Endodermal cell (in vitro differentiated cells): ENCODE data around the gene SPATA2L. TPM values are rescaled to one million over a fixed set of nuclear protein-coding genes. Genes with fewer than 3 reads are reported as not detected.
"Not testable (repeated sequence)": the region's sequence is repeated elsewhere in the genome, so short reads cannot be mapped to it uniquely, and the experiment has no call there.

Experiments used
- DNase-seq: peaks from one replicate; pipeline ENCODE4 v3.0.0-alpha.2; 2017
- H3K27ac ChIP-seq: 2 replicates; pipeline ENCODE4 v1.5.1; 2013; ENCODE audit warnings: mild to moderate bottlenecking, low read depth, low read length, moderate library complexity
- H3K27me3 ChIP-seq: 2 replicates; pipeline ENCODE4 v1.6.1; 2013; ENCODE audit warnings: mild to moderate bottlenecking, low read length, moderate library complexity; ENCODE audit not compliant: insufficient read depth, control insufficient read depth, poor library complexity, severe bottlenecking
- H3K36me3 ChIP-seq: 2 replicates; pipeline ENCODE4 v1.7.0; 2013; ENCODE audit warnings: mild to moderate bottlenecking, low read length, moderate library complexity; ENCODE audit not compliant: control insufficient read depth, insufficient read depth
- H3K4me1 ChIP-seq: one replicate; pipeline ENCODE4 v1.7.0; 2013; ENCODE audit warnings: low read length; ENCODE audit not compliant: control insufficient read depth, insufficient read depth
- H3K4me3 ChIP-seq: 2 replicates; pipeline ENCODE4 v1.5.1; 2013; ENCODE audit warnings: mild to moderate bottlenecking, low read length, moderate library complexity
- H3K9ac ChIP-seq: 2 replicates; pipeline ENCODE4 v1.6.1; 2013; ENCODE audit warnings: mild to moderate bottlenecking, low read length, moderate library complexity; ENCODE audit not compliant: poor library complexity, severe bottlenecking; ENCODE audit errors: extremely low read depth
- H3K9me3 ChIP-seq: 2 replicates; pipeline ENCODE4 v1.6.1; 2013; ENCODE audit warnings: mild to moderate bottlenecking, low read length, moderate library complexity; ENCODE audit not compliant: control insufficient read depth
- H3K27ac Mint-ChIP-seq: 2 replicates; pipeline ENCODE4 v1.8.0; 2020; ENCODE audit warnings: mixed read lengths
- H3K27me3 Mint-ChIP-seq: 2 replicates; pipeline ENCODE4 v1.8.0; 2021; ENCODE audit warnings: mild to moderate bottlenecking, mixed read lengths; ENCODE audit not compliant: insufficient read depth
- H3K36me3 Mint-ChIP-seq: 2 replicates; pipeline ENCODE4 v1.8.0; 2020; ENCODE audit warnings: low read depth, mixed read lengths
- H3K4me1 Mint-ChIP-seq: 2 replicates; pipeline ENCODE4 v1.8.0; 2020; ENCODE audit warnings: mixed read lengths
- H3K4me3 Mint-ChIP-seq: 2 replicates; pipeline ENCODE4 v1.8.0; 2020; ENCODE audit warnings: mild to moderate bottlenecking, moderate library complexity, mixed read lengths
- H3K9me3 Mint-ChIP-seq: 2 replicates; pipeline ENCODE4 v1.8.0; 2020; ENCODE audit warnings: mild to moderate bottlenecking, mixed read lengths
- WGBS, 2 experiments: methylation state at CpG; one replicate each; pipeline versions ENCODE4 v1.1.5 to v1.1.7; 2013; ENCODE audit warnings: missing lambda C conversion rate in 2 of 2, mixed read lengths in 1 of 2; ENCODE audit not compliant: insufficient coverage in 1 of 2, insufficient read length in 1 of 2; 5-methylcytosine and 5-hydroxymethylcytosine counted together
- total RNA-seq, 2 donors: library from RNA; stranded (reverse); fragmentation: NEBNext Ultra II Directional in 1 of 2; extraction: Animal tissue kit (Norgen Biotek cat#: 25700) in 1 of 2; gene quantifications; 2 replicates in 1 of 2; 3 replicates in 1 of 2; pipeline ENCODE4 v1.2.1, GENCODE V29; 2021
- TF ChIP-seq, protein P1 (sequence below): fragments of 200-600 bp; sonication (generic); conservative IDR thresholded peaks from 2 replicates; pipeline ENCODE4 v1.5.0; 2021; ENCODE audit warnings: antibody characterized with exemption, mild to moderate bottlenecking

Gene SPATA2L
- total RNA-seq, 2 donors from 2014 or later, result 22.9 to 28.8 TPM

DNA sequence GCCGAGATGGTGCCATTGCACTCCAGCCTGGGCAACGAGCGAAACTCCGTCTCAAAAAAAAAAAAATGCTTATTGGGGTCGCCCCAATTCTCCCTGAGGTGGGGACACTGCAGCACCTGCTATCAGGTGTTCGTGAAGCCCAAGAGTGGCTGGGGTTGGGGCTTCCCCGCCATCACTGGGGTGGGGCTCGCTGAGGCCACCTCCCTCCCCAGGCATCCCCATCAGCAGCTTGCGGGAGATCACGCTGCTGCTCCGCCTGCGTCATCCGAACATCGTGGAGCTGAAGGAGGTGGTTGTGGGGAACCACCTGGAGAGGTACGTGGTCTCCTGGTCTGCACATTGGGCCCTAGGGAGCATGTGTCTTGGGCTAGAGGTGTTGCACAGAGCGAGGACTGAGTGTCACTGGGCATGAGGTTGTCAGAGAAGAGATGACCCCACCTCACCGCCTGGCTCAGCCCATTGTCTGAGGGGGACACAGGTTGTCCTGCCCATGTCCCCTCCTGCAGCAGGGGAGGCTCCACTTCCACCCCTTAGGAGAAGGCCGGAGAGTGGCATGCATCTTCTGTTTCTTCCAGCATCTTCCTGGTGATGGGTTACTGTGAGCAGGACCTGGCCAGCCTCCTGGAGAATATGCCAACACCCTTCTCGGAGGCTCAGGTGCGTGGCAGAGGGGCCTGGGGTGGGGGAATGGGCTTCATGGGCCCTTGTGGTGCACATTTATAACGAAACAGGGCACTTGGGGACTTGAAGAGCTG is 10.1 kb downstream of the SPATA2L start:
- TF ChIP-seq, protein P1, sequence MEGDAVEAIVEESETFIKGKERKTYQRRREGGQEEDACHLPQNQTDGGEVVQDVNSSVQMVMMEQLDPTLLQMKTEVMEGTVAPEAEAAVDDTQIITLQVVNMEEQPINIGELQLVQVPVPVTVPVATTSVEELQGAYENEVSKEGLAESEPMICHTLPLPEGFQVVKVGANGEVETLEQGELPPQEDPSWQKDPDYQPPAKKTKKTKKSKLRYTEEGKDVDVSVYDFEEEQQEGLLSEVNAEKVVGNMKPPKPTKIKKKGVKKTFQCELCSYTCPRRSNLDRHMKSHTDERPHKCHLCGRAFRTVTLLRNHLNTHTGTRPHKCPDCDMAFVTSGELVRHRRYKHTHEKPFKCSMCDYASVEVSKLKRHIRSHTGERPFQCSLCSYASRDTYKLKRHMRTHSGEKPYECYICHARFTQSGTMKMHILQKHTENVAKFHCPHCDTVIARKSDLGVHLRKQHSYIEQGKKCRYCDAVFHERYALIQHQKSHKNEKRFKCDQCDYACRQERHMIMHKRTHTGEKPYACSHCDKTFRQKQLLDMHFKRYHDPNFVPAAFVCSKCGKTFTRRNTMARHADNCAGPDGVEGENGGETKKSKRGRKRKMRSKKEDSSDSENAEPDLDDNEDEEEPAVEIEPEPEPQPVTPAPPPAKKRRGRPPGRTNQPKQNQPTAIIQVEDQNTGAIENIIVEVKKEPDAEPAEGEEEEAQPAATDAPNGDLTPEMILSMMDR, result no peak
- H3K4me3 ChIP-seq, result no peak overlapping the region
- 96 to 99% methylated on average over 15 to 21 of the region's 21 CpGs for WGBS, 2 experiments
- no peaks in the 10 kb centered on the region for H3K27me3 ChIP-seq
- Mint-ChIP-seq H3K9me3 (peaks cover under 1% of the 10 kb centered on the region), H3K4me1 (peaks cover 6% of the 10 kb centered on the region), H3K36me3 (peaks cover 59% of the 10 kb centered on the region), H3K27me3 (no peaks in the 10 kb centered on the region), H3K4me3 (no peak overlapping the region), H3K27ac (no peak overlapping the region)
- H3K27ac ChIP-seq, result no peak overlapping the region
- H3K9ac ChIP-seq, result no peak overlapping the region
- H3K9me3 ChIP-seq, result no peaks in the 10 kb centered on the region
- DNase-seq, result no peak
- peaks cover 40% of the 10 kb centered on the region for H3K36me3 ChIP-seq
- no peaks in the 10 kb centered on the region for H3K4me1 ChIP-seq

DNA sequence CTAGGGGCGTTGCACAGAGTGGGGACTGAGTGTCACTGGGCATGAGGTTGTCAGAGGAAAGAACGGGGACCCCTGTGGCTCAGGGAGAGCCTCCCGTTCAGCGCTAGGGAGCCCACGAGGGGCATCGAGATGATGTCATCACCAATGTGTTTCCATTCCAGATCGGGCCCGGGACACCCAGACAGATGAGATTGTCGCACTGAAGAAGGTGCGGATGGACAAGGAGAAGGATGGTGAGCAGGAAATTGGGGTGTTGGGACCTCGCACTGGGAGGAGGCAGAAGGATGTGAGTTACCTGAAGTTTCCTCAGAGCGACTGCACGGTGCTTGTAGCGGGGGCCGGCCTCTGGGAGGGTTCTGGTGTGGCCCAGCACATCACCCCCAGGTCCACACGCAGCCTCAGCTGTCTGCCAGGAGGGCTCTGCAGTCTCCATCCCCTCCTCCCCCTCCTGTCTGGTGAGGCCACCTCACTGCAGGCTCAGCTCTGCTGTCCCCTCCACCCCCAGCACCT is 11.1 kb downstream of the SPATA2L start:
- H3K27me3 Mint-ChIP-seq, result no peaks in the 10 kb centered on the region
- no peak overlapping the region for H3K4me3 ChIP-seq
- 95 to 97% methylated on average over 9 to 16 of the region's 16 CpGs for WGBS, 2 experiments
- TF ChIP-seq, protein P1, result no peak
- no peak overlapping the region for H3K27ac Mint-ChIP-seq
- no peak overlapping the region for H3K27ac ChIP-seq
- H3K4me3 Mint-ChIP-seq, result no peak overlapping the region
- no peak for DNase-seq
- H3K9me3 Mint-ChIP-seq, result peaks cover 8% of the 10 kb centered on the region
- peaks cover 47% of the 10 kb centered on the region for H3K36me3 ChIP-seq
- H3K36me3 Mint-ChIP-seq, result peaks cover 66% of the 10 kb centered on the region
- H3K27me3 ChIP-seq, result no peaks in the 10 kb centered on the region
- peaks cover 6% of the 10 kb centered on the region for H3K4me1 Mint-ChIP-seq
- no peak overlapping the region for H3K9ac ChIP-seq
- no peaks in the 10 kb centered on the region for H3K4me1 ChIP-seq
- peaks cover 7% of the 10 kb centered on the region for H3K9me3 ChIP-seq

DNA sequence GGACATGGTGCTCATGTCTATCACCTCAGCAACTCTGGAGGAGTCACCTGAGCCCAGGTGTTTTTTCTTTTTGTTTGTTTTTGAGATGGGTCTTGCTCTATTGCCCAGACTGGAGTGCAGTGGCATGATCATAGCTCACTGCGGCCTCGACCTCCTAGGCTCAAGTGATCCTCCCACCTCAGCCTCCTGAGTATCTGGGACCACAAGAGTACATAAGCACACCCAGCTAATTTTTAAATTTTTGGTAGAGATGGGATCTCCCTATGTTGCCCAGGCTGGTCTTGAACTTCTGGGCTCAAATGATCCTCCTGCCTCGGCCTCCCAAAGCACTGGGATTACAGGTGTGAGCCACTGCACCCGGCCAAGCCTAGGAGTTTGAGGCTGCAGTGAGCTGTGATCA is 11.9 kb downstream of the SPATA2L start:
- not testable (repeated sequence) for H3K27ac ChIP-seq, H3K4me1 Mint-ChIP-seq, H3K27me3 Mint-ChIP-seq, H3K9ac ChIP-seq, H3K27ac Mint-ChIP-seq, H3K4me3 ChIP-seq, H3K27me3 ChIP-seq, DNase-seq, H3K4me3 Mint-ChIP-seq, H3K4me1 ChIP-seq
- peaks cover 70% of the 10 kb centered on the region for H3K36me3 Mint-ChIP-seq
- Histone ChIP-seq H3K9me3 (peaks cover 15% of the 10 kb centered on the region), H3K36me3 (peaks cover 51% of the 10 kb centered on the region)
- peaks cover 14% of the 10 kb centered on the region for H3K9me3 Mint-ChIP-seq
- WGBS, 2 experiments, result 94 to 96% methylated on average over 4 of the region's 4 CpGs
